Activated T-helper 1 cell treated with anti-CD3 and anti-CD28 coated beads, Interleukin-2, amount 50 U/mL, for 16 hours (primary cell): ENCODE data around the gene B4GALNT4.
"Not testable (repeated sequence)": the region's sequence is repeated elsewhere in the genome, so short reads cannot be mapped to it uniquely, and the experiment has no call there.

Experiments used
- DNase-seq, 2 donors: peaks; one replicate each; pipeline ENCODE4 v3.0.0-alpha.2; 2020; ENCODE audit warnings: low read depth in 1 of 2, low spot score in 1 of 2

The B4GALNT4 gene

GRCh38 chr11:373716-374551 lies 4.6 kb downstream of the B4GALNT4 start:
- no peak for DNase-seq

- no peak for DNase-seq
Observed at GRCh38 chr11:375065-376025, 6.0 kb downstream of the B4GALNT4 start.

GRCh38 chr11:376531-377173 lies 7.4 kb downstream of the B4GALNT4 start:
- DNase-seq: no peak

GRCh38 chr11:377174-377865 lies 8.0 kb downstream of the B4GALNT4 start:
- no peak for DNase-seq

GRCh38 chr11:377883-378500 lies 8.7 kb downstream of the B4GALNT4 start:
- DNase-seq: no peak

GRCh38 chr11:379205-380094 lies 10.2 kb downstream of the B4GALNT4 start:
- no peak for DNase-seq

- no peak for DNase-seq
Observed at GRCh38 chr11:380095-380480, 10.8 kb downstream of the B4GALNT4 start.

- DNase-seq: no peak
Observed at GRCh38 chr11:380491-380890, 11.2 kb downstream of the B4GALNT4 start.

- DNase-seq: no peak
Observed at GRCh38 chr11:380996-381395, 11.7 kb downstream of the B4GALNT4 start.

GRCh38 chr11:381501-382072 lies 12.3 kb downstream of the B4GALNT4 start:
- DNase-seq: no peak

- no peak for DNase-seq
Observed at GRCh38 chr11:382081-382629, 12.9 kb downstream of the B4GALNT4 start.

- DNase-seq: no peak
Observed at GRCh38 chr11:383431-383830, 14.1 kb downstream of the B4GALNT4 start.

GRCh38 chr11:384511-384910 lies 15.2 kb downstream of the B4GALNT4 start:
- no peak for DNase-seq

- no peak for DNase-seq
Observed at GRCh38 chr11:385594-386351, 16.5 kb downstream of the B4GALNT4 start.

GRCh38 chr11:386483-386882 lies 17.2 kb downstream of the B4GALNT4 start:
- no peak for DNase-seq

GRCh38 chr11:387193-387793 lies 18.0 kb downstream of the B4GALNT4 start:
- DNase-seq: no peak

- not testable (repeated sequence) for DNase-seq
Observed at GRCh38 chr11:389369-389768, 20.1 kb downstream of the B4GALNT4 start.

GRCh38 chr11:390175-390574 lies 20.9 kb downstream of the B4GALNT4 start:
- no peak for DNase-seq
